Type B pancreatic cell (in vitro differentiated cells): ENCODE results near the gene LARGE1. TPM values are rescaled to one million over a fixed set of nuclear protein-coding genes. Genes with fewer than 3 reads are reported as not detected.
A peak's percentile ranks its signal among the peaks of the same experiment; 100 is the strongest.

Source experiments
- DNase-seq: peaks from one replicate; pipeline ENCODE4 v3.0.0; 2021; ENCODE audit warnings: mixed read lengths; ENCODE audit not compliant: unreplicated experiment; ENCODE audit errors: extremely low spot score
- H3K27ac Mint-ChIP-seq: 2 replicates; pipeline ENCODE4 v1.8.0; 2021; ENCODE audit warnings: mild to moderate bottlenecking, mixed read lengths
- H3K27me3 Mint-ChIP-seq: 2 replicates; pipeline ENCODE4 v1.8.0; 2021; ENCODE audit warnings: mixed read lengths
- H3K36me3 Mint-ChIP-seq: 2 replicates; pipeline ENCODE4 v1.8.0; 2021; ENCODE audit warnings: mixed read lengths
- H3K4me1 Mint-ChIP-seq: one replicate; pipeline ENCODE4 v1.8.0; 2021; ENCODE audit warnings: mixed read lengths; ENCODE audit not compliant: unreplicated experiment
- H3K4me3 Mint-ChIP-seq: 2 replicates; pipeline ENCODE4 v1.8.0; 2021; ENCODE audit warnings: mild to moderate bottlenecking, mixed read lengths
- H3K9me3 Mint-ChIP-seq: 2 replicates; pipeline ENCODE4 v1.8.0; 2021; ENCODE audit warnings: mixed read lengths
- CTCF ChIP-seq: fragments of 200-600 bp; sonication (generic); conservative IDR thresholded peaks from 2 replicates; pipeline ENCODE4 v1.5.0; 2021; ENCODE audit warnings: antibody characterized with exemption, mild to moderate bottlenecking
- total RNA-seq: library from RNA; stranded (reverse); gene quantifications from 2 replicates; pipeline ENCODE4 v1.2.1, GENCODE V29; 2021; ENCODE audit warnings: low replicate concordance

LARGE1 gene
- total RNA-seq, 1 donor from 2014 or later = 96.6 TPM

GRCh38 chr22:33837826-33838225 is 82.5 kb downstream of the LARGE1 start:
- Mint-ChIP-seq H3K36me3 (no peaks in the 10 kb centered on the region), H3K9me3 (peaks cover 5% of the 10 kb centered on the region), H3K4me3 (no peak overlapping the region), H3K27me3 (no peaks in the 10 kb centered on the region), H3K4me1 (peaks cover 41% of the 10 kb centered on the region), H3K27ac (peak overlapping the region; percentile 46)
- no peak for TF ChIP-seq CTCF
- DNase-seq = no peak

GRCh38 chr22:33835265-33835664 is 85.0 kb downstream of the LARGE1 start:
- Mint-ChIP-seq H3K9me3 (peaks cover 5% of the 10 kb centered on the region), H3K27me3 (no peaks in the 10 kb centered on the region), H3K36me3 (no peaks in the 10 kb centered on the region), H3K27ac (no peak overlapping the region), H3K4me3 (no peak overlapping the region), H3K4me1 (peaks cover 43% of the 10 kb centered on the region)
- DNase-seq = no peak
- no peak for TF ChIP-seq CTCF

DNA sequence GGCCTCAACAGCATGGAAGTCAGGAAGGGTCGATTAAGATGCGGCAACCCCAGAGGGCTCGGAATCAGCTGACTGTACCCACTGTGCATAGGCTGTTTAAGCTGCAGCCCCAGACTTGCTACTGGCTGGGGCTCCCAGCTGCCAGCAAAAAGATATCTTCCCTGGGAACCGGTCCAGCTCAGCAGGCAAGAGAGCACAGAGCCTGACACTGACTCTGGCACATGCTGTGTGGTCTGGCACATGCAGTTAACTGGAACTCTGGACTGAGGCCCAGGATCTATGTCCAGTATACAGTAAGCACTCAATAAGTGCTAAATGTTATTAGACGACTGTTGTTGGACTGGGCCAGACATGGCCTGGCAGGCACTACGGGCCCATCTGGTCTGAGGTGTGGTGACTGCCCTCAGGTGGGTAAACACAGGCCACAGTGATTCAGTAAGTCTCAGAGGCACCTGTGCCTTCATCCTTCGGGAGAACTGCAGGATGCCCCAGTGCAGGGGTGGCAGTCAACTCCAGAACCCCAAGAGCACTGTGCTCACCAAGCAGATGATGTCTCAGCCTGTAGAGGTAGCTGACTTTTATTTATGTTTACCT is 87.6 kb downstream of the LARGE1 start:
- H3K4me3 Mint-ChIP-seq = no peak overlapping the region
- no peak for TF ChIP-seq CTCF
- H3K36me3 Mint-ChIP-seq = peaks cover 14% of the 10 kb centered on the region
- H3K27ac Mint-ChIP-seq = no peak overlapping the region
- peaks cover 38% of the 10 kb centered on the region for H3K4me1 Mint-ChIP-seq
- DNase-seq = no peak
- H3K9me3 Mint-ChIP-seq = no peaks in the 10 kb centered on the region
- H3K27me3 Mint-ChIP-seq = no peaks in the 10 kb centered on the region

- H3K27ac Mint-ChIP-seq = no peak overlapping the region
- H3K9me3 Mint-ChIP-seq = no peaks in the 10 kb centered on the region
- H3K36me3 Mint-ChIP-seq = peaks cover 16% of the 10 kb centered on the region
- no peak for DNase-seq
- H3K27me3 Mint-ChIP-seq = no peaks in the 10 kb centered on the region
- peaks cover 32% of the 10 kb centered on the region for H3K4me1 Mint-ChIP-seq
- H3K4me3 Mint-ChIP-seq = no peak overlapping the region
- no peak for TF ChIP-seq CTCF
Observed at GRCh38 chr22:33831651-33832050, 88.6 kb downstream of the LARGE1 start.

GRCh38 chr22:33831207-33831606 is 89.1 kb downstream of the LARGE1 start:
- H3K9me3 Mint-ChIP-seq = no peaks in the 10 kb centered on the region
- H3K27me3 Mint-ChIP-seq = no peaks in the 10 kb centered on the region
- H3K27ac Mint-ChIP-seq = no peak overlapping the region
- peaks cover 16% of the 10 kb centered on the region for H3K36me3 Mint-ChIP-seq
- peaks cover 29% of the 10 kb centered on the region for H3K4me1 Mint-ChIP-seq
- no peak for DNase-seq
- TF ChIP-seq CTCF = no peak
- no peak overlapping the region for H3K4me3 Mint-ChIP-seq
